ENCODE results near the gene VPS26A. TPM values are rescaled to one million over a fixed set of nuclear protein-coding genes. Genes with fewer than 3 reads are reported as not detected.

The VPS26A gene
- total and polyA plus RNA-seq, 4 donors: 24.9 to 62.5 (median 37.6) TPM

DNA sequence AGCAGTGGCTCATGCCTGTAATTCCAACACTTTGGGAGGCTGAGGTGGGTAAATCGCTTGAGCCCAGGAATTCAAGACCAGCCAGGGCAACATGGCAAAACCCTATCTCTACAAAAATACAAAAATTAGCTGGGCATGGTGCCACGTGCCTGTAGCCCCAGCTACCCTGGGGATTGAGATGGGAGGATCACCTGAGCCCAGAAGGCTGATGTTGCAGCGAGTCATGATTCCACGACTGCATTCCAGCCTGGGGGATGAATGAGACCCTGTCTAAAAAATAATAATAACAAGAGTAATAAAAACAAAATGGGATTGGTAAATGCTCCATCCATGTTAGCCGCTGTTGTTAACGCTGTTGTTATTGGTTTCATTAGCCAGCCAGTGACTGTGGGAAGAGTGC lies 94.9 kb downstream of the VPS26A start:
- DNase-seq: no peak
- TF ChIP-seq CTCF (IDR thresholded peaks at IDR 0.05; ENCODE audit: control extremely low read depth, extremely low read depth): no peak
- H3K4me3 ChIP-seq: no peak overlapping the region
- H3K4me1 ChIP-seq (ENCODE audit: control insufficient read depth in 5 of 5, insufficient read depth in 5 of 5, low read length in 5 of 5): no peaks in the 10 kb centered on the region
- no peak overlapping the region for H3K9ac ChIP-seq (ENCODE audit: insufficient read depth in 1 of 2, low read length in 2 of 2)
- H3K27ac ChIP-seq (ENCODE audit: low read depth in 1 of 2, low read length in 1 of 2): no peak overlapping the region
- H3K36me3 ChIP-seq (ENCODE audit: control insufficient read depth in 4 of 4, insufficient read depth in 4 of 4, low read length in 4 of 4): no peaks in the 10 kb centered on the region
- H3K27me3 ChIP-seq (ENCODE audit: control insufficient read depth in 3 of 3, insufficient read depth in 3 of 3, low read length in 2 of 3): no peaks in the 10 kb centered on the region
- WGBS, 2 donors: 97% methylated on average over 6 of the region's 6 CpGs
- peaks cover 0 to 4% (median 0%) of the 10 kb centered on the region in 4 donors for H3K9me3 ChIP-seq (ENCODE audit: control insufficient read depth in 4 of 4, insufficient read depth in 3 of 4, low read length in 3 of 4)
- no peak for ATAC-seq (ENCODE audit: insufficient read depth, low FRiP score)

GRCh38 chr10:69220041-69220451 lies 96.1 kb downstream of the VPS26A start, which contains the start of gene HKDC1:
TSS of gene HKDC1 (plus strand) at chr10:69220332. CDS start at chr10:69220436, 104 bp downstream.
- Histone ChIP-seq H3K36me3 (ENCODE audit: control insufficient read depth in 4 of 4, insufficient read depth in 4 of 4, low read length in 4 of 4) (no peaks in the 10 kb centered on the region), H3K4me1 (ENCODE audit: control insufficient read depth in 5 of 5, insufficient read depth in 5 of 5, low read length in 5 of 5) (no peaks in the 10 kb centered on the region), H3K9me3 (ENCODE audit: control insufficient read depth in 4 of 4, insufficient read depth in 3 of 4, low read length in 3 of 4) (no peaks in the 10 kb centered on the region), H3K27ac (ENCODE audit: low read depth in 1 of 2, low read length in 1 of 2) (peak within 1 kb of the TSS in 1 of 2 donors; percentile 55), H3K27me3 (ENCODE audit: control insufficient read depth in 3 of 3, insufficient read depth in 3 of 3, low read length in 2 of 3) (no peaks in the 10 kb centered on the region), H3K4me3 (no peak within 1 kb of the TSS), H3K9ac (ENCODE audit: insufficient read depth in 1 of 2, low read length in 2 of 2) (no peak within 1 kb of the TSS)
- WGBS, 2 donors: 67 to 86% methylated on average over 8 of the region's 8 CpGs
- ATAC-seq (ENCODE audit: insufficient read depth, low FRiP score) (no peak), DNase-seq (peak in 2 of 3 donors; percentile 28 to 32)
- no peak for TF ChIP-seq CTCF (IDR thresholded peaks at IDR 0.05; ENCODE audit: control extremely low read depth, extremely low read depth)

- no peak for ATAC-seq (ENCODE audit: insufficient read depth, low FRiP score)
- H3K27me3 ChIP-seq (ENCODE audit: control insufficient read depth in 3 of 3, insufficient read depth in 3 of 3, low read length in 2 of 3): no peaks in the 10 kb centered on the region
- H3K9ac ChIP-seq (ENCODE audit: insufficient read depth in 1 of 2, low read length in 2 of 2): no peak overlapping the region
- peak overlapping the region in 1 of 2 donors; percentile 55 for H3K27ac ChIP-seq (ENCODE audit: low read depth in 1 of 2, low read length in 1 of 2)
- H3K9me3 ChIP-seq (ENCODE audit: control insufficient read depth in 4 of 4, insufficient read depth in 3 of 4, low read length in 3 of 4): no peaks in the 10 kb centered on the region
- WGBS, 2 donors: 69 to 89% methylated on average over 9 of the region's 9 CpGs
- no peaks in the 10 kb centered on the region for H3K4me1 ChIP-seq (ENCODE audit: control insufficient read depth in 5 of 5, insufficient read depth in 5 of 5, low read length in 5 of 5)
- DNase-seq: peak in 1 of 3 donors; percentile 21
- no peaks in the 10 kb centered on the region for H3K36me3 ChIP-seq (ENCODE audit: control insufficient read depth in 4 of 4, insufficient read depth in 4 of 4, low read length in 4 of 4)
- no peak overlapping the region for H3K4me3 ChIP-seq
- TF ChIP-seq CTCF (IDR thresholded peaks at IDR 0.05; ENCODE audit: control extremely low read depth, extremely low read depth): no peak
Measured at GRCh38 chr10:69220507-69220906, 96.5 kb downstream of the VPS26A start.

Small RNAs within 50 kb of the gene (small RNA-seq; reads per million reads assigned to genes)
- gene RF00017 (ENCODE audit: low replicate concordance): not detected

Other genes starting within 250 kb of the VPS26A start
- gene DDX50, start 222.9 kb upstream of the VPS26A start, total RNA-seq: 10 to 100 TPM; 27.5 to 32.7 TPM
- gene DDX50, start 222.9 kb upstream of the VPS26A start, polyA plus RNA-seq: 10 to 100 TPM; 14.5 to 24.6 TPM
- gene DDX21, start 168.0 kb upstream of the VPS26A start, total RNA-seq: 10 to 100 TPM; 39.3 to 54.5 TPM
- 10 to 100 TPM; 20.6 to 76.6 TPM for gene DDX21, start 168.0 kb upstream of the VPS26A start, polyA plus RNA-seq
- 10 to 100 TPM; 21.3 to 27.9 TPM for gene KIFBP, start 135.4 kb upstream of the VPS26A start, total RNA-seq
- 10 to 100 TPM; 10.9 to 11.5 TPM for gene KIFBP, start 135.4 kb upstream of the VPS26A start, polyA plus RNA-seq
- 100 to 1,000 TPM; 188 to 293 TPM for gene SRGN, start 36.1 kb upstream of the VPS26A start, total RNA-seq
- gene SRGN, start 36.1 kb upstream of the VPS26A start, polyA plus RNA-seq: 1,000 to 10,000 TPM in 1 of 2 donors, 10 to 100 TPM in 1; 58.1 to 1,336 TPM
- gene SUPV3L1, start 56.1 kb downstream of the VPS26A start, total RNA-seq: 10 to 100 TPM; 21.8 to 24.6 TPM
- gene SUPV3L1, start 56.1 kb downstream of the VPS26A start, polyA plus RNA-seq: 10 to 100 TPM; 17.0 to 52.7 TPM
- gene HKDC1, start 96.2 kb downstream of the VPS26A start, total RNA-seq: 10 to 100 TPM in 1 of 2 donors, 1 to 10 TPM in 1; 1.5 to 11.1 TPM
- 1 to 10 TPM; 4.6 TPM for gene HKDC1, start 96.2 kb downstream of the VPS26A start, polyA plus RNA-seq
- gene HK1, start 154.3 kb downstream of the VPS26A start, total RNA-seq: 100 to 1,000 TPM in 1 of 2 donors, 10 to 100 TPM in 1; 57.4 to 120 TPM
- gene HK1, start 154.3 kb downstream of the VPS26A start, polyA plus RNA-seq: 10 to 100 TPM; 33.6 to 98.6 TPM